Esophagus squamous epithelium (tissue), 5 donors: ENCODE results near the gene CD59. TPM values are rescaled to one million over a fixed set of nuclear protein-coding genes. Genes with fewer than 3 reads are reported as not detected.
A peak's percentile ranks its signal among the peaks of the same experiment; 100 is the strongest.

ENCODE experiments used
- DNase-seq: peaks from one replicate; lab custom pipeline; 2025; lab: John Stamatoyannopoulos, UW
- H3K27ac ChIP-seq, 4 donors: fragments of 200-600 bp; sonication (generic); one replicate each; pipeline ENCODE4 v1.5.1; 2016 to 2019; ENCODE audit warnings: mild to moderate bottlenecking in 1 of 4
- H3K27me3 ChIP-seq, 4 donors: fragments of 200-600 bp; sonication (generic); 1 replicate in 3 of 4; 2 replicates in 1 of 4; pipeline versions ENCODE4 v1.5.1 to v1.6.0; 2017 to 2021; ENCODE audit warnings: antibody characterized with exemption in 1 of 4
- H3K36me3 ChIP-seq, 3 donors: fragments of 200-600 bp; sonication (generic); one replicate each; pipeline ENCODE4 v1.5.1; 2016 to 2019
- H3K4me1 ChIP-seq, 3 donors: fragments of 200-600 bp; sonication (generic); one replicate each; pipeline ENCODE4 v1.5.1; 2017 to 2019
- H3K4me3 ChIP-seq, 4 donors: fragments of 200-600 bp; sonication (generic); 1 replicate in 3 of 4; 2 replicates in 1 of 4; pipeline ENCODE4 v1.5.1; 2016 to 2019; ENCODE audit warnings: mild to moderate bottlenecking in 2 of 4, moderate library complexity in 1 of 4
- H3K9me3 ChIP-seq, 3 donors: fragments of 200-600 bp; sonication (generic); one replicate each; pipeline ENCODE4 v1.5.1; 2016 to 2019
- CTCF ChIP-seq, 6 experiments: fragments of 450-650 bp in 4 of 6; fragments of 200-600 bp in 2 of 6; sonication (generic) in 2 of 6; IDR thresholded peaks; one replicate each; pipeline ENCODE4 v1.5.1; 2016 to 2019; ENCODE audit warnings: antibody characterized with exemption in 6 of 6, mild to moderate bottlenecking in 4 of 6, moderate library complexity in 4 of 6
- POLR2A ChIP-seq, 4 donors: fragments of 450-650 bp; IDR thresholded peaks; one replicate each; pipeline ENCODE4 v1.6.1; 2017; ENCODE audit warnings: antibody characterized with exemption in 4 of 4, mild to moderate bottlenecking in 4 of 4, moderate library complexity in 3 of 4
- WGBS, 2 donors: methylation state at CpG; one replicate each; pipeline ENCODE4 v1.1.5; 2018; 5-methylcytosine and 5-hydroxymethylcytosine counted together
- intact Hi-C: fragments of 100-400 bp; cut with DNase I; formaldehyde crosslinking; loops from one replicate; pipeline ENCODE4 v1.15.0; 2022
- total RNA-seq, 4 donors: library from RNA; depleted of rRNA; stranded (reverse); fragments of >200 nt; gene quantifications; one replicate each; pipeline ENCODE4 v1.1.0, GENCODE V29; 2016
- donor health status: DM: yes; HTN: yes; CAD: no.

Gene CD59
- total RNA-seq, 4 donors from 2014 or later = 191 to 525 (median 339) TPM

GRCh38 chr11:33660962-33661361 lies 75.3 kb downstream of the CD59 start:
- Histone ChIP-seq H3K36me3 (no peaks in the 10 kb centered on the region), H3K27me3 (no peaks in the 10 kb centered on the region), H3K4me1 (peaks cover 14 to 31% (median 18%) of the 10 kb centered on the region in 3 donors), H3K9me3 (no peaks in the 10 kb centered on the region), H3K27ac (no peak overlapping the region), H3K4me3 (no peak overlapping the region)
- intact Hi-C loops = no loop called here
- TF ChIP-seq POLR2A (IDR thresholded peaks at IDR 0.05) = no peak
- TF ChIP-seq CTCF (IDR thresholded peaks at IDR 0.05) = no peak
- 82 to 95% methylated on average over 4 of the region's 4 CpGs for WGBS, 2 donors
- DNase-seq = no peak

GRCh38 chr11:33659370-33660139 lies 76.7 kb downstream of the CD59 start:
- 75 to 96% methylated on average over 2 to 3 of the region's 5 CpGs for WGBS, 2 donors
- Histone ChIP-seq H3K27ac (no peak overlapping the region), H3K36me3 (no peaks in the 10 kb centered on the region), H3K4me3 (no peak overlapping the region), H3K4me1 (peaks cover 6 to 27% (median 9%) of the 10 kb centered on the region in 3 donors), H3K9me3 (no peaks in the 10 kb centered on the region), H3K27me3 (no peaks in the 10 kb centered on the region)
- TF ChIP-seq POLR2A (IDR thresholded peaks at IDR 0.05) (no peak), CTCF (IDR thresholded peaks at IDR 0.05) (no peak)
- no peak for DNase-seq
- intact Hi-C loops = no loop called here

- DNase-seq = no peak
- intact Hi-C loops = no loop called here
- WGBS, 2 donors = 86 to 88% methylated on average over 8 to 17 of the region's 22 CpGs
- H3K36me3 ChIP-seq = no peaks in the 10 kb centered on the region
- H3K27ac ChIP-seq = no peak overlapping the region
- no peak for TF ChIP-seq CTCF (IDR thresholded peaks at IDR 0.05)
- H3K4me1 ChIP-seq = peaks cover 6 to 22% (median 9%) of the 10 kb centered on the region in 3 donors
- H3K4me3 ChIP-seq = no peak overlapping the region
- no peaks in the 10 kb centered on the region for H3K27me3 ChIP-seq
- H3K9me3 ChIP-seq = no peaks in the 10 kb centered on the region
Observed at GRCh38 chr11:33658195-33658900, 77.9 kb downstream of the CD59 start.

- 77 to 84% methylated on average over 3 of the region's 3 CpGs for WGBS, 2 donors
- intact Hi-C loops = no loop called here
- Histone ChIP-seq H3K27ac (no peak overlapping the region), H3K27me3 (no peaks in the 10 kb centered on the region), H3K36me3 (no peaks in the 10 kb centered on the region), H3K4me3 (no peak overlapping the region), H3K9me3 (no peaks in the 10 kb centered on the region), H3K4me1 (peaks cover 6 to 22% (median 9%) of the 10 kb centered on the region in 3 donors)
- TF ChIP-seq CTCF (IDR thresholded peaks at IDR 0.05) (no peak), POLR2A (IDR thresholded peaks at IDR 0.05) (no peak)
- no peak for DNase-seq
Observed at GRCh38 chr11:33657757-33658156, 78.5 kb downstream of the CD59 start.

- Histone ChIP-seq H3K9me3 (no peaks in the 10 kb centered on the region), H3K27me3 (no peaks in the 10 kb centered on the region), H3K4me1 (peaks cover 6 to 26% (median 9%) of the 10 kb centered on the region in 3 donors), H3K36me3 (no peaks in the 10 kb centered on the region), H3K27ac (peak overlapping the region; percentile 57 to 86 (median 75)), H3K4me3 (no peak overlapping the region)
- DNase-seq = no peak
- WGBS, 2 donors = 94 to 100% methylated on average over 2 of the region's 7 CpGs
- no peak for TF ChIP-seq POLR2A (IDR thresholded peaks at IDR 0.05)
- no peak for TF ChIP-seq CTCF (IDR thresholded peaks at IDR 0.05)
- intact Hi-C loops = no loop called here
Observed at GRCh38 chr11:33656768-33657167, 79.5 kb downstream of the CD59 start.
